Measurements from ENCODE around the gene RPS6KA1. TPM values are rescaled to one million over a fixed set of nuclear protein-coding genes. Genes with fewer than 3 reads are reported as not detected.

Gene RPS6KA1
- total RNA-seq, result 10 to 100 TPM in 4 of 6 experiments, 1 to 10 TPM in 2; 6.2 to 42.6 (median 20.9) TPM
- long read RNA-seq, result 0 reads

DNA sequence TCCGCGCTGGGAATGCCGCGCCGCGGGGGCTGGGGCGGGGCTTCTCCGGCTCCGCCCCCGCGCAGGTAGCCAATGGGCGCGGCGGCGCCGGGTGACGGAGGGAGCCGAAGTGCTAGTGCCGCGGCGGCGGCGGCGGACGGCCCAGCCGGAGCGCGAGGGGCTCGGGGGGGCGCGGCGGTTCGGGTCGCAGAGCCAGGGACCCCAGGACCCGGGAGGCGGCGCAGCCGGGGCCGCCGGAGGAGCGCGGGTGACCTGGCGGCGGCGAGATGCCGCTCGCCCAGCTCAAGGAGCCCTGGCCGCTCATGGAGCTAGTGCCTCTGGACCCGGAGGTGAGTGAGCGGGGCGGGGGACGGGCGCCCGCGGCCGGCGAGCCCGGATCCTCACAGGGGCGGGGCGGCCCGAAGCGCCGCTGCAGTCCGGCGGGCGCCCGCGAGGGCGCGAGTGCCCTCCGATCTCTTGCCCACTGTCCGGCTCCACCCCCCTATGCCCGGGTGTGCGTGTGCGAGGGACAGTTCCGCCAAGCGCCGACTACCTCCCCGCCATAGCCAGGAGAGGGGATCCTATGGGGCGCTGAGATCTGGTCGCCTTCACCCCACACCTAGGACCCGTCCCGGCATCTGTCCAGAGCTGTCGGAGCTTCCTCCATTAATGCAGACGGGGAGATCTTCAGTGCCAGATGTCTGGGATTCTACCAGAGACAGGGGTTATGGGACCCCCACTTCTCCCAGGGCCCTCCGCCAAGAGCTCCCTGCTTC lies at the start of gene RPS6KA1:
Gene RPS6KA1, plus strand, starts transcription at position 107 of the 755 bp plus-strand sequence. Its CDS starts 160 bp downstream, at position 267.
- Histone ChIP-seq H3K9me3 (no peaks in the 10 kb centered on the region), H3K36me3 (no peaks in the 10 kb centered on the region), H3K4me1 (peaks cover 0 to 17% (median 0%) of the 10 kb centered on the region in 4 donors), H3K27me3 (no peaks in the 10 kb centered on the region), H3K4me3 (peak within 1 kb of the TSS; percentile 54 to 78 (median 67)), H3K27ac (peak within 1 kb of the TSS; percentile 21 to 72 (median 69))
- whole genome bisulfite sequencing (ENCODE audit: insufficient coverage, low coverage, low lambda C conversion rate, missing lambda C conversion rate), result 0% methylated on average over 2 of the region's 86 CpGs
- peak; percentile 75 to 90 (median 84) for ATAC-seq
- peak; percentile 77 to 85 (median 80) for DNase-seq
- peak; percentile 82 for TF ChIP-seq POLR2A (IDR thresholded peaks at IDR 0.05)
- TF ChIP-seq, protein P1, sequence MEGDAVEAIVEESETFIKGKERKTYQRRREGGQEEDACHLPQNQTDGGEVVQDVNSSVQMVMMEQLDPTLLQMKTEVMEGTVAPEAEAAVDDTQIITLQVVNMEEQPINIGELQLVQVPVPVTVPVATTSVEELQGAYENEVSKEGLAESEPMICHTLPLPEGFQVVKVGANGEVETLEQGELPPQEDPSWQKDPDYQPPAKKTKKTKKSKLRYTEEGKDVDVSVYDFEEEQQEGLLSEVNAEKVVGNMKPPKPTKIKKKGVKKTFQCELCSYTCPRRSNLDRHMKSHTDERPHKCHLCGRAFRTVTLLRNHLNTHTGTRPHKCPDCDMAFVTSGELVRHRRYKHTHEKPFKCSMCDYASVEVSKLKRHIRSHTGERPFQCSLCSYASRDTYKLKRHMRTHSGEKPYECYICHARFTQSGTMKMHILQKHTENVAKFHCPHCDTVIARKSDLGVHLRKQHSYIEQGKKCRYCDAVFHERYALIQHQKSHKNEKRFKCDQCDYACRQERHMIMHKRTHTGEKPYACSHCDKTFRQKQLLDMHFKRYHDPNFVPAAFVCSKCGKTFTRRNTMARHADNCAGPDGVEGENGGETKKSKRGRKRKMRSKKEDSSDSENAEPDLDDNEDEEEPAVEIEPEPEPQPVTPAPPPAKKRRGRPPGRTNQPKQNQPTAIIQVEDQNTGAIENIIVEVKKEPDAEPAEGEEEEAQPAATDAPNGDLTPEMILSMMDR (IDR thresholded peaks at IDR 0.05), result no peak
- intact Hi-C loops (cut with DNase I), result no loop called here

DNA sequence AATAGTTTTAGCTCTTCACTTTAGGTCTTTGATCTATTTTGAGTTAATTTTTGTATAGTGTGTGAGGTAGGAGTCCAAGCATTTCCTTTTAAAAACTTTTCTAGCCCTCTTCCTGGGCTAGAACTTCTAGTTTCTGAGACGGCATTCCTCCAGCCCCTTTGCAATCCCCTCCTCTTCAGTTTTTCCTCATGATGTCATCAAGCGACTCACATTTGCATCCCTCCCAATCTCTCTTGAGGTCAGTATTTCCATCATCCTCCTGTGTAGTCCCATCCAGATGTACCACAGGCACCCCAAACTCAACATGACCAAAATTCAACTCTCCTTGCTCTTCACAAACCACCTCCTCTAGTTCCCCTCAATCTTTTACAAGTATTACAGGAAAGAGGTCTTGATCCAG lies 46.6 kb upstream of the RPS6KA1 start:
- no peak overlapping the region for H3K4me3 ChIP-seq
- H3K27ac ChIP-seq, result no peak overlapping the region
- no peaks in the 10 kb centered on the region for H3K27me3 ChIP-seq
- DNase-seq (no peak), ATAC-seq (no peak)
- 74% methylated on average over 2 of the region's 2 CpGs for WGBS (ENCODE audit: insufficient coverage, low coverage, low lambda C conversion rate, missing lambda C conversion rate)
- intact Hi-C loops (cut with DNase I), result no loop called here
- no peaks in the 10 kb centered on the region for H3K9me3 ChIP-seq
- no peaks in the 10 kb centered on the region for H3K36me3 ChIP-seq
- no peak for TF ChIP-seq POLR2A (IDR thresholded peaks at IDR 0.05)
- TF ChIP-seq, protein P1 (IDR thresholded peaks at IDR 0.05), result no peak
- no peaks in the 10 kb centered on the region for H3K4me1 ChIP-seq

DNA sequence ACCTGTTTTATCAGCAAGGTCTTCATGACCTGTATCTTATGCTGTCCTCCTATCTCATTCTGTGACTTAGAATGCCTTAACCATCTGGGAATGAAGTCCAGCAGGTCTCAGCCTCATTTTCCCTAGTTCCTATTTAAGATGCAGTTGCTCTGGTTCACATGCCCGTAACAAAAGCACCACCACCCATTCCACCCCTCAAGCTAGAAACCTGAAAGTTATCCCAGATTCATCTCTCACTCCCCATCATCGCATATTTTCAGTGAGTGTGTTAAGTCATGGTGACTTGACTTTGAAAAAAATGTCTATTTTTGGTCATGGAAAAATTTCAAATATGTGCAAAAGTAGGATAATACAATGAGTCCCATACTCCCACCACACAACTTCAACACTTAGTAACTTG lies 45.6 kb upstream of the RPS6KA1 start:
- 91% methylated on average over 2 of the region's 2 CpGs for WGBS (ENCODE audit: insufficient coverage, low coverage, low lambda C conversion rate, missing lambda C conversion rate)
- intact Hi-C loops (cut with DNase I), result no loop called here
- Histone ChIP-seq H3K4me3 (no peak overlapping the region), H3K36me3 (no peaks in the 10 kb centered on the region), H3K27ac (no peak overlapping the region), H3K4me1 (no peaks in the 10 kb centered on the region), H3K9me3 (no peaks in the 10 kb centered on the region), H3K27me3 (no peaks in the 10 kb centered on the region)
- TF ChIP-seq, protein P1 (IDR thresholded peaks at IDR 0.05), result no peak
- no peak for TF ChIP-seq POLR2A (IDR thresholded peaks at IDR 0.05)
- DNase-seq, result no peak
- no peak for ATAC-seq

DNA sequence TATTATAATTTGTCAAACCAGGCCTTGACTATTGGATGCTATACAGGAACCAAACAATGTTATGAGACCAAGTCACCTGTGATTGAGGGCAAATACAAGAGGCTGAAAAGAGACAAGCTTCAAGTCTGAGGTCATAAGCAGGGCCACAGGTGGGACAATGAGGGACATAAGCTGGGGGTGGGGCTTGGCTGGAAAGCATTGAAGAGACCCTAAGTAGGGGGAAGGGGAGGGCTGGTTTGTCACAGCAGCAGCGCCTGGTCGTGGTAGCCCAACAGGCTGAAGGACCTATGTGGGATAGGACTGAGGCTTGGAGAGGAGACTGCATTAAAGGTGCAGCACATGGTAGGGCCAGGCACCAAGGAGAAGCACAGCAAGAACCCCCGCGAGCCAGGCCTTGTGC lies 39.4 kb upstream of the RPS6KA1 start:
- Histone ChIP-seq H3K4me3 (no peak overlapping the region), H3K9me3 (no peaks in the 10 kb centered on the region), H3K4me1 (no peaks in the 10 kb centered on the region), H3K27me3 (no peaks in the 10 kb centered on the region), H3K36me3 (no peaks in the 10 kb centered on the region), H3K27ac (no peak overlapping the region)
- ATAC-seq (no peak), DNase-seq (no peak)
- 73% methylated on average over 4 of the region's 4 CpGs for WGBS (ENCODE audit: insufficient coverage, low coverage, low lambda C conversion rate, missing lambda C conversion rate)
- TF ChIP-seq POLR2A (IDR thresholded peaks at IDR 0.05), result no peak
- TF ChIP-seq, protein P1 (IDR thresholded peaks at IDR 0.05), result no peak
- intact Hi-C loops (cut with DNase I), result no loop called here

Measured in right lobe of liver (tissue), 6 donors.